Mammary epithelial cell (primary cell): ENCODE measurements around the gene DNLZ.

Experiments used
- EZH2 ChIP-seq: IDR thresholded peaks from 2 replicates; pipeline ENCODE4 v1.6.1; 2012; ENCODE audit warnings: low read length, inconsistent platforms, borderline replicate concordance
- TF ChIP-seq, protein P1 (sequence below), 2 donors: IDR thresholded peaks in 1 of 2; conservative IDR thresholded peaks in 1 of 2; 2 replicates each; pipeline ENCODE4 v1.5.1; 2011 to 2012; ENCODE audit warnings: inconsistent platforms in 2 of 2, low read length in 2 of 2, mild to moderate bottlenecking in 2 of 2, control low read depth in 1 of 2, low read depth in 1 of 2; ENCODE audit not compliant: insufficient read depth in 1 of 2; ENCODE audit errors: extremely low read depth in 1 of 2

DNA sequence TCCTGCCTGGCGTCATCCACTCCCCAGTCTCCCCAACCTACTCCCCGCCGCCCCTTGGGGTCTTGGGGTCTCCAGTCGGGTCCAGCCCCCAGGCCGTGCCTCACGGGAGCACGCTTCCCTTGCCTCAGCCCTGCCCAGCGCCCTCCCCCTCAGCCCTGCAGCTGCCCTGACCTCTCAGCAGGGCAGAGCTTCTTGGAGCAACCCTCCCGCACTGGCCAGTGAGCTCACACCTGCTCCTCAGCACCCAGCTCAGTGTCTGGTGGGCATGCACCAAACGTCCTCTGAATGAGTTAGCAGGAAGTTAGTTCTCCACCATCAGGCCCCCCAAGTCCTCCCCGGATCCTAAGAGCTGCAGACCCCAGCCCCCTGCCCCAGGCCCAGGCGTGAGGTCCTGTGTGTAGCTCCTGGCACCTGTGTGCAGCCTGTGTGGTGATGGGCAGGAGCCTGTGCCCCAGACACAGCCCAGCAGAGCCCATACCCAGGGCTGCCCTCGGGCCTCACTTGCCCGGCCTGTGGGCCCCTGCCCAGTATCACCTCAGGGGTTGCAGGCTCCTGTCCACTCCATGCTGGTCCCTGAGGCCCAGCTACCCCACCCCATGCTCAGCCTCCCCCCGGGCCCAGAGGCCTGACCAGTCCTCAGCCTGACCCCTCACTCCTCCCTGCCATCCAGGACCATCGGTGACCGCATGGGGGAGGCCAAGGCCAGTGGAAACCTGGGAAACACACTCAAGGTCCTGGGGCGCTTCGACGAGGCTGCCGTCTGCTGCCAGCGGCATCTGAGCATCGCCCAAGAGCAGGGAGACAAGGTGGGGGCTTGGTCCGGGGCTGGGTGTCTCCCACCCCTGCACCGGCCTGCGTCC lies 28.0 kb downstream of the DNLZ start:
- TF ChIP-seq, protein P1, sequence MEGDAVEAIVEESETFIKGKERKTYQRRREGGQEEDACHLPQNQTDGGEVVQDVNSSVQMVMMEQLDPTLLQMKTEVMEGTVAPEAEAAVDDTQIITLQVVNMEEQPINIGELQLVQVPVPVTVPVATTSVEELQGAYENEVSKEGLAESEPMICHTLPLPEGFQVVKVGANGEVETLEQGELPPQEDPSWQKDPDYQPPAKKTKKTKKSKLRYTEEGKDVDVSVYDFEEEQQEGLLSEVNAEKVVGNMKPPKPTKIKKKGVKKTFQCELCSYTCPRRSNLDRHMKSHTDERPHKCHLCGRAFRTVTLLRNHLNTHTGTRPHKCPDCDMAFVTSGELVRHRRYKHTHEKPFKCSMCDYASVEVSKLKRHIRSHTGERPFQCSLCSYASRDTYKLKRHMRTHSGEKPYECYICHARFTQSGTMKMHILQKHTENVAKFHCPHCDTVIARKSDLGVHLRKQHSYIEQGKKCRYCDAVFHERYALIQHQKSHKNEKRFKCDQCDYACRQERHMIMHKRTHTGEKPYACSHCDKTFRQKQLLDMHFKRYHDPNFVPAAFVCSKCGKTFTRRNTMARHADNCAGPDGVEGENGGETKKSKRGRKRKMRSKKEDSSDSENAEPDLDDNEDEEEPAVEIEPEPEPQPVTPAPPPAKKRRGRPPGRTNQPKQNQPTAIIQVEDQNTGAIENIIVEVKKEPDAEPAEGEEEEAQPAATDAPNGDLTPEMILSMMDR (conservative IDR thresholded peaks at IDR 0.05 in 1 of 2, IDR thresholded peaks at IDR 0.05 in 1 of 2; ENCODE audit: extremely low read depth in 1 of 2, insufficient read depth in 1 of 2, low read depth in 1 of 2, low read length in 2 of 2): no peak
- no peak for TF ChIP-seq EZH2
